Ascending aorta (tissue), 2 donors: ENCODE measurements around the gene ZNF626. TPM values are rescaled to one million over a fixed set of nuclear protein-coding genes. Genes with fewer than 3 reads are reported as not detected.

ENCODE experiments used
- DNase-seq, 2 donors: peaks; one replicate each; pipeline ENCODE4 v3.0.0-alpha.2; 2019; ENCODE audit warnings: low spot score in 2 of 2
- H3K27ac ChIP-seq, 2 donors: fragments of 200-600 bp; sonication (generic); one replicate each; pipeline ENCODE4 v1.5.1; 2016 to 2017; ENCODE audit warnings: mild to moderate bottlenecking in 1 of 2
- H3K27me3 ChIP-seq: fragments of 200-600 bp; sonication (generic); one replicate; pipeline ENCODE4 v1.5.1; 2017
- H3K36me3 ChIP-seq, 2 donors: fragments of 200-600 bp; sonication (generic); one replicate each; pipeline ENCODE4 v1.5.1; 2016
- H3K4me1 ChIP-seq, 2 donors: fragments of 200-600 bp; sonication (generic); one replicate each; pipeline ENCODE4 v1.5.1; 2016 to 2017; ENCODE audit warnings: mild to moderate bottlenecking in 1 of 2
- H3K4me3 ChIP-seq, 2 donors: fragments of 200-600 bp; sonication (generic); one replicate each; pipeline ENCODE4 v1.5.1; 2016 to 2017; ENCODE audit warnings: mild to moderate bottlenecking in 1 of 2
- H3K9me3 ChIP-seq, 2 donors: fragments of 200-600 bp; sonication (generic); one replicate each; pipeline ENCODE4 v1.5.1; 2016
- CTCF ChIP-seq, 3 experiments: fragments of 200-600 bp in 2 of 3; fragments of 450-650 bp in 1 of 3; sonication (generic) in 2 of 3; IDR thresholded peaks; one replicate each; pipeline ENCODE4 v1.5.1; 2016 to 2019; ENCODE audit warnings: antibody characterized with exemption in 3 of 3, mild to moderate bottlenecking in 1 of 3, moderate library complexity in 1 of 3
- intact Hi-C: fragments of 100-400 bp; cut with DNase I; formaldehyde crosslinking; loops from one replicate; pipeline ENCODE4 v1.15.1; 2023
- total RNA-seq: library from RNA; depleted of rRNA; stranded (reverse); fragments of >200 nt; gene quantifications from one replicate; pipeline ENCODE4 v1.1.0, GENCODE V29; 2016

Gene ZNF626
- total RNA-seq, 1 donor from 2014 or later: 2.8 TPM

DNA sequence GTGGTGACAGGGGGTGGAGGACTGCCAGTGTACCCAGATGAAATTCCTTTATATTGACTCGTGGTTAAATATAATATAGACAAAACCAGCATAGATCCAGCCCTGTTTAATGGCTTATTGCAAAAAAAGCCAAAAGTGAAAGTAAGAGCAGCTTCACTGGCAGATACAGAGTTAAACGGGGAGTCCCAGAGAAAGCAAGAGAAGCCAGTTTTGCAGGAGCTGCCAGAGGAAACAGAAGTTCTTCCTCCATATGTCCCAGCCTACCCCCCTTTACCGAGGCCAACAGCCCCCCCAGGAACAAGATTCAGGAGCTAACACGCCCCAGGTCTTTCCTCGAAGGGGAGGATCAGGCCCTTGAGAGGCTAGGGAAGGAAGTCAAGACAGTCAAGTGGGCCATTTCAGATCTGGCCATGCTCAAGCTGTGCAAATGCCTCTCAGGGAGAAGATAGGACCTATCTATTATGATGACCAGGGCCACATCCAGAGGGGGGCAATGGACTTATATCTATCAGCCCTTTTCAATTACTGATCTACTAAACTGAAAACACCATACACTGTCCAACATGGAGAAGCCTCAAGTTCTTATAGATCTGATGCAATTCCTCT is 48.6 kb downstream of the ZNF626 start:
- Histone ChIP-seq H3K27me3 (no peaks in the 10 kb centered on the region), H3K4me1 (peaks cover 0 to 4% of the 10 kb centered on the region in 2 donors), H3K4me3 (peak overlapping the region; percentile 53 to 69), H3K36me3 (no peaks in the 10 kb centered on the region), H3K9me3 (peaks cover 0 to 12% of the 10 kb centered on the region in 2 donors), H3K27ac (peak overlapping the region; percentile 68)
- no peak for DNase-seq
- TF ChIP-seq CTCF (IDR thresholded peaks at IDR 0.05): no peak
- intact Hi-C loops: loop anchor here (2.0 kb wide), 1 partner anchor 48 kb away; the partner anchor contains the start of gene ZNF737

- TF ChIP-seq CTCF (IDR thresholded peaks at IDR 0.05): no peak
- Histone ChIP-seq H3K9me3 (peaks cover 0 to 5% of the 10 kb centered on the region in 2 donors), H3K36me3 (no peaks in the 10 kb centered on the region), H3K4me3 (peak overlapping the region; percentile 53 to 69), H3K27ac (peak overlapping the region; percentile 68), H3K4me1 (peaks cover 0 to 4% of the 10 kb centered on the region in 2 donors), H3K27me3 (no peaks in the 10 kb centered on the region)
- intact Hi-C loops: loop anchor here (2.0 kb wide), 1 partner anchor 47 kb away; the partner anchor contains the start of gene ZNF737
- DNase-seq: no peak
Measured at GRCh38 chr19:20611866-20612265, 49.5 kb downstream of the ZNF626 start.

DNA sequence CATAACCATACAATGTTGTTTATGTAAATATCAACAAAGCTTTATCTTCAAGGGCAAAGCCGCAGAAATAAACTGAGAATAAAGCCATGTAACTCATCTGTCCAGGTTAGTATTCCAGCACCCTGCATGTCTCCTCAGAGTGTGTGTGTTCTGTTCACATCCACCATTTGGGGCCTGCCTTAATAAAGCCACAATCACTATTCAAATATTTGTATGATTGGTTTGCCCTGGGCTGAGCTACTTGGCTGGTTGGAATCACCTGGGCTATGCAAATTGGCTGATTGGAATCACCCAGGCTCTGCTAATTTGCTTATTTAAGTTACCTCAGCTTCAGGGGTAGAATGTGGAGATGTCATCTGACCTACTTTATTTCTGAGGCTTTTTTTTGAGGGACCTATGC is 53.4 kb downstream of the ZNF626 start:
- H3K27ac ChIP-seq: no peak overlapping the region
- peaks cover 0 to 4% of the 10 kb centered on the region in 2 donors for H3K4me1 ChIP-seq
- H3K9me3 ChIP-seq: peaks cover 0 to 14% of the 10 kb centered on the region in 2 donors
- TF ChIP-seq CTCF (IDR thresholded peaks at IDR 0.05): no peak
- no peaks in the 10 kb centered on the region for H3K27me3 ChIP-seq
- no peak for DNase-seq
- H3K4me3 ChIP-seq: no peak overlapping the region
- intact Hi-C loops: no loop called here
- H3K36me3 ChIP-seq: no peaks in the 10 kb centered on the region

Other genes with a start within 250 kb of the ZNF626 start
- gene ZNF737, start 95.8 kb downstream of the ZNF626 start, total RNA-seq: 2.4 TPM
- 0.32 TPM for gene ZNF66, start 114.7 kb upstream of the ZNF626 start, total RNA-seq